ENCODE measurements around the gene MAN2B1.

DNA sequence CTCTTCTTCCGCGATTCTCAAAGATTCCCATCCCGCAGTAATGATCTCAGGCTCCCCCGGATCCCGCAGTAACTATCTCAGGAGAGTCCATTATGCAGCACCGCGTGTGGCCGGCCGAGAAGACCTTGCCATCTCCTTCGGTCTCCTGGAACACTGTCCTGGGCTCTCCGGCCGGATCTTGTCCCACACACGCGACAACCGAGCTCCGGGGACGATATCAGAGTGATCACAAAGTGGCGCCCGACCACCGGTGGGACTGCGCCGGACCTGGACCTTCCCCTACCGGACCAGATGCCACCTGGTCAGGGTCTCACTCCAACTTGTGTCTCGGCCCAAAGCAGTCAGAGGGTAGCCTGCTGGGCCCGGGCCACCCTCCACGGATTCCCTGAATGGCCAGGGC is 24.0 kb downstream of the MAN2B1 start:
- TF ChIP-seq, protein P1, sequence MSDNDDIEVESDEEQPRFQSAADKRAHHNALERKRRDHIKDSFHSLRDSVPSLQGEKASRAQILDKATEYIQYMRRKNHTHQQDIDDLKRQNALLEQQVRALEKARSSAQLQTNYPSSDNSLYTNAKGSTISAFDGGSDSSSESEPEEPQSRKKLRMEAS (IDR thresholded peaks at IDR 0.05) = no peak
- TF ChIP-seq, protein P2, sequence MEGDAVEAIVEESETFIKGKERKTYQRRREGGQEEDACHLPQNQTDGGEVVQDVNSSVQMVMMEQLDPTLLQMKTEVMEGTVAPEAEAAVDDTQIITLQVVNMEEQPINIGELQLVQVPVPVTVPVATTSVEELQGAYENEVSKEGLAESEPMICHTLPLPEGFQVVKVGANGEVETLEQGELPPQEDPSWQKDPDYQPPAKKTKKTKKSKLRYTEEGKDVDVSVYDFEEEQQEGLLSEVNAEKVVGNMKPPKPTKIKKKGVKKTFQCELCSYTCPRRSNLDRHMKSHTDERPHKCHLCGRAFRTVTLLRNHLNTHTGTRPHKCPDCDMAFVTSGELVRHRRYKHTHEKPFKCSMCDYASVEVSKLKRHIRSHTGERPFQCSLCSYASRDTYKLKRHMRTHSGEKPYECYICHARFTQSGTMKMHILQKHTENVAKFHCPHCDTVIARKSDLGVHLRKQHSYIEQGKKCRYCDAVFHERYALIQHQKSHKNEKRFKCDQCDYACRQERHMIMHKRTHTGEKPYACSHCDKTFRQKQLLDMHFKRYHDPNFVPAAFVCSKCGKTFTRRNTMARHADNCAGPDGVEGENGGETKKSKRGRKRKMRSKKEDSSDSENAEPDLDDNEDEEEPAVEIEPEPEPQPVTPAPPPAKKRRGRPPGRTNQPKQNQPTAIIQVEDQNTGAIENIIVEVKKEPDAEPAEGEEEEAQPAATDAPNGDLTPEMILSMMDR (IDR thresholded peaks at IDR 0.05) = no peak
- TF ChIP-seq ESRRA (IDR thresholded peaks at IDR 0.05; ENCODE audit: borderline replicate concordance, low read length) = no peak

Measured in A549 (cell line).